ENCODE results near the gene UGT2B17. TPM values are rescaled to one million over a fixed set of nuclear protein-coding genes. Genes with fewer than 3 reads are reported as not detected.
"Not testable (repeated sequence)": the region's sequence is repeated elsewhere in the genome, so short reads cannot be mapped to it uniquely, and the experiment has no call there.

UGT2B17 gene
- total and polyA plus RNA-seq, 4 experiments from 2014 or later, result not detected

DNA sequence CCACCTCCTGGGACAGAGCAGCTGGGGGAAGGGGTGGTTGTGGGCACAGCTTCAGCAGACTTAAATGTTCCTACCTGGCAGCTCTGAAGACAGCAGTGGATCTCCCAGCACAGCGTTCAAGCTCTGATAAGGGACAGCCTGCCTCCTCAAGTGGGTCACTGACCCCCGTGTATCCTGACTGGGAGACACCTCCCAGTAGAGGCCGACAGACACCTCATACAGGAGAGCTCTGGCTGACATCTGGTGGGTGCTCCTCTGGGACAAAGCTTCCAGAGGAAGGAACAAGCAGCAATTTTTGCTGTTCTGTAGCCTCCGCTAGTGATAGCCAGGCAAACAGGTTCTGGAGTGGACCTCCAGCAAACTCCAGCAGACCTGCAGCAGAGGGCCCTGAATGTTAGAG, 72.7 kb downstream of the UGT2B17 start:
- H3K27ac ChIP-seq (ENCODE audit: low read depth, low read length); DNase-seq; H3K9me3 ChIP-seq (ENCODE audit: control insufficient read depth in 1 of 2, low read length in 2 of 2); H3K36me3 ChIP-seq (ENCODE audit: insufficient read depth, low read length); H3K27me3 ChIP-seq (ENCODE audit: insufficient read depth, low read length); H3K4me1 ChIP-seq (ENCODE audit: insufficient read depth, low read length); H3K4me3 ChIP-seq (ENCODE audit: low read length in 2 of 2); H3K36me3 Mint-ChIP-seq; H3K27me3 Mint-ChIP-seq; POLR2A ChIA-PET (ENCODE audit: partially characterized antibody); H3K27ac Mint-ChIP-seq; intact Hi-C loops (cut with micrococcal nuclease): not testable (repeated sequence)
- Mint-ChIP-seq H3K4me3 (peak overlapping the region in 1 of 8 donors; percentile 26), H3K4me1 (peaks cover 6 to 22% (median 17%) of the 10 kb centered on the region in 4 donors), H3K9me3 (peaks cover 0 to 13% (median 6%) of the 10 kb centered on the region in 8 donors)
- CTCF ChIA-PET (ENCODE audit: partially characterized antibody), result interaction anchor here (1.2 kb wide), 1 partner anchor 9 kb away, joined by 3 read pairs; no protein-coding TSS in a partner anchor

DNA sequence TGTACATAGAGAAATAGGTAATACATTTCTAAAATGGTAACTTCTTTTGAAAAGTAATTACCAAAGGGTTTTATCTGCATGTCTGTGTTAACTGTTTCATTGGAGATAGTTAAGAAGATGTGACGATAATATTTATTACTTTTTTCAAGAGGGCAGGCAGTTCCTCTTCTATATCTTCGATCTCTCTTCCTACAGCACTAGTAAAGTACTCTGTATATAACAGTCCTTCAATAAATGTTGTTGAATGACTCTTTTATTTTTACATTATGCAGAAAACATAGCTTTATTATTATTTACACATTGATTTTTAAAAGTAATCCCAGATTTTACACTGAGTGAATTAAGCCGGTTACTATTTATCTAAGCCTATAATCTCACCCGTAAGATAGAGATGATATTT, 77.1 kb downstream of the UGT2B17 start:
- H3K27ac Mint-ChIP-seq, result no peak overlapping the region
- intact Hi-C loops (cut with micrococcal nuclease), result loop anchor here (2.0 to 10.0 kb wide), 4 partner anchors 526 to 1383 kb away; no protein-coding TSS in a partner anchor

DNA sequence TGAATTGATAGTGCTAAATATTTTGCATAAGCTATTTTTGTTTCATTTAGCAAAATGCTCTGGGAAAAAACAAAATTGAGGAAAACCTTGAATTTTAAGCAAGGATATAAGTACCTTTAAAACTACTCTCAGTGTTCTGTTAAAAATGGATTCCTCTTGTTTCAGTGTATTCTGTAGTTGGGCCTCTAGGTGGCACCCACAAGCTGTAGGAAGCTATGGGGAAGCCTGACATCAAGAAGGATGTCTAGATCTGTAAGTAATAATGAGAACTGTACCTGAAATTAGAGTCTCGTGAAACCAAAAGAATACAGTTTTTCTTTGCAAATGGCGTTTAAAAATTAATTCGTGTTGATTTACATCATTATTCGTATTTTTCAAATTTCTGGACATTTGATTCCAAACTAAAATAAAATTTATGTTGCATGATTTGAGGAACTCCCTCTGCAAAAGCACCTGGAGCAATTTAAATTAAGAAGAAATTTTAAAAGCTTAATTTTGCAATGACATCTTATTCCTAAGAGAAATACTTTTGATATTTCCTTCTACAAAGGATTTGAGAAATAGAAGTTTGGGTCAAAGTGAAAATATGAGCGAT, 77.6 kb downstream of the UGT2B17 start:
- ChIA-PET CTCF (ENCODE audit: partially characterized antibody) (interaction anchor here (0.6 to 1.5 kb wide), 11 partner anchors 9 to 1254 kb away, joined by 3 to 8 read pairs (median 4); partner anchors contain the start of gene UGT2B15), POLR2A (ENCODE audit: partially characterized antibody) (no interaction called here)
- no peaks in the 10 kb centered on the region for H3K27me3 ChIP-seq (ENCODE audit: insufficient read depth, low read length)
- no peak overlapping the region for H3K27ac ChIP-seq (ENCODE audit: low read depth, low read length)
- peak; percentile 49 to 64 (median 53) for DNase-seq
- no peaks in the 10 kb centered on the region for H3K9me3 Mint-ChIP-seq
- H3K4me3 Mint-ChIP-seq, result no peak overlapping the region
- peaks cover 4 to 9% (median 5%) of the 10 kb centered on the region in 4 donors for H3K4me1 Mint-ChIP-seq
- H3K4me3 ChIP-seq (ENCODE audit: low read length in 2 of 2), result no peak overlapping the region
- no peaks in the 10 kb centered on the region for H3K36me3 ChIP-seq (ENCODE audit: insufficient read depth, low read length)
- no peaks in the 10 kb centered on the region for H3K9me3 ChIP-seq (ENCODE audit: control insufficient read depth in 1 of 2, low read length in 2 of 2)
- no peak overlapping the region for H3K27ac Mint-ChIP-seq
- intact Hi-C loops (cut with micrococcal nuclease), result loop anchor here (1.0 to 10.0 kb wide), 5 partner anchors 226 to 1384 kb away; no protein-coding TSS in a partner anchor
- no peaks in the 10 kb centered on the region for H3K36me3 Mint-ChIP-seq
- H3K4me1 ChIP-seq (ENCODE audit: insufficient read depth, low read length), result no peaks in the 10 kb centered on the region
- H3K27me3 Mint-ChIP-seq, result no peaks in the 10 kb centered on the region

More for the DNA sequence above, 77.1 kb downstream of the UGT2B17 start:
- Histone ChIP-seq H3K36me3 (ENCODE audit: insufficient read depth, low read length) (no peaks in the 10 kb centered on the region), H3K27ac (ENCODE audit: low read depth, low read length) (no peak overlapping the region), H3K9me3 (ENCODE audit: control insufficient read depth in 1 of 2, low read length in 2 of 2) (no peaks in the 10 kb centered on the region), H3K27me3 (ENCODE audit: insufficient read depth, low read length) (no peaks in the 10 kb centered on the region), H3K4me3 (ENCODE audit: low read length in 2 of 2) (no peak overlapping the region), H3K4me1 (ENCODE audit: insufficient read depth, low read length) (no peaks in the 10 kb centered on the region)
- peaks cover 0 to 5% (median under 1%) of the 10 kb centered on the region in 8 donors for H3K9me3 Mint-ChIP-seq
- POLR2A ChIA-PET (ENCODE audit: partially characterized antibody), result no interaction called here
- peaks cover 5 to 11% (median 7%) of the 10 kb centered on the region in 4 donors for H3K4me1 Mint-ChIP-seq
- no peaks in the 10 kb centered on the region for H3K36me3 Mint-ChIP-seq
- CTCF ChIA-PET (ENCODE audit: partially characterized antibody), result interaction anchor here (0.6 to 1.5 kb wide), 10 partner anchors 10 to 1254 kb away, joined by 3 to 8 read pairs (median 4); partner anchors contain the start of gene UGT2B15
- H3K4me3 Mint-ChIP-seq, result no peak overlapping the region
- no peak for DNase-seq
- H3K27me3 Mint-ChIP-seq, result no peaks in the 10 kb centered on the region

DNA sequence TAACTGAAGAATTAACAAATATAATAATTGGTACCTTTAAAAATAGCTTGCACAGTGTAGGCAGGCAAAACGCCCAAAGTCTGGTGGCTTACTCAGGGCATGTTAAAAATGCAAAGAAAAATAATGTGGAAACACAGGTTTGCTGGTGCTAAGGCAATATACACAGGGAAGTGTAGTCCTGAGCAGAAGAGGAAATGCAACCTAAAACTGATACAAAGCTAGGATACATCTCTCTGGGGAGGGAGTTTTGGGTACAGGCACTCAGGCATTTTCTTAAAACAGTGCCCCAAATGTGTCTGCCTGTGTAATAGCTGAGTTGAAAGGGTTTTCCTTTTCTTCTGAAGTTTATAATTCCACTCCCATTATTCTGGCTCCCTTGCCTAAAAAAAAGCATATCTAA, 81.4 kb downstream of the UGT2B17 start:
- no peak for DNase-seq
- intact Hi-C loops (cut with micrococcal nuclease), result loop anchor here (5.0 to 10.0 kb wide), 3 partner anchors 530 to 1388 kb away; no protein-coding TSS in a partner anchor
- Mint-ChIP-seq H3K4me3 (no peak overlapping the region), H3K27ac (no peak overlapping the region), H3K27me3 (peaks cover 0 to 2% of the 10 kb centered on the region in 2 donors), H3K9me3 (no peaks in the 10 kb centered on the region), H3K36me3 (no peaks in the 10 kb centered on the region), H3K4me1 (peaks cover 4 to 9% (median 5%) of the 10 kb centered on the region in 4 donors)
- Histone ChIP-seq H3K27ac (ENCODE audit: low read depth, low read length) (no peak overlapping the region), H3K4me1 (ENCODE audit: insufficient read depth, low read length) (no peaks in the 10 kb centered on the region), H3K4me3 (ENCODE audit: low read length in 2 of 2) (no peak overlapping the region), H3K36me3 (ENCODE audit: insufficient read depth, low read length) (no peaks in the 10 kb centered on the region), H3K9me3 (ENCODE audit: control insufficient read depth in 1 of 2, low read length in 2 of 2) (no peaks in the 10 kb centered on the region), H3K27me3 (ENCODE audit: insufficient read depth, low read length) (no peaks in the 10 kb centered on the region)
- POLR2A ChIA-PET (ENCODE audit: partially characterized antibody), result no interaction called here
- CTCF ChIA-PET (ENCODE audit: partially characterized antibody), result interaction anchor here (0.9 to 1.4 kb wide), 3 partner anchors 9 to 53 kb away, joined by 3 to 4 read pairs (median 3); no protein-coding TSS in a partner anchor

DNA sequence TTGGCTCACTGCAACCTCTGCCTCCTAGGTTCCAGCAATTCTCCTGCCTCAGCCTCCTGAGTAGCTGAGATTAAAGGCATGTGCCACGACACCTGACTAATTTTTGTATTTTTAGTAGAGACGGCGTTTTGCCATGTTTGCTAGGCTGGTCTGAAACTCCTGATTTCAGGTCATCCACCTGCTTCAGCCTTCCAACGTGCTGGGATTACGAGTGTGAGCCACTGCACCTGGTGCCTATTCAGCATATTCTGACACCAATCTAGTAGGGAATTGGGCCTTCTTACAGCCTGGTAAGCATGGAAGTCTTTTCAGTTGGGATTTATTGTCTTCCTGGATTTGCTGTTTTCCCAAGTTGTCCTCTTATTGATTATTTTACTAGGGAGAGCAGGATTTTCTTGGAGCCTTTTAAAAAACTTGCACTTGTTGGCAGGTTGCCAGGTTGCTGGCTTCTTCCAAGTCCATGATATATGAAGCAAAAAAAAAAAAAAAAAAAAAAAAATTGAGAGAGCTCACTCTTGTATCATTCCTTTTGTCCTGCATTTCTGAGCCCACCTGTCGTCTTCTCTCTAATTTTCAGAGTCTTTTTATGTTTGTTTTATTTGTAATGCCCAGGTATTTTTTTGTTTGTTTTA, 85.2 kb downstream of the UGT2B17 start:
- Mint-ChIP-seq H3K4me1 (peaks cover 2 to 9% (median 4%) of the 10 kb centered on the region in 4 donors), H3K27ac (no peak overlapping the region), H3K36me3 (no peaks in the 10 kb centered on the region), H3K27me3 (peaks cover 2% of the 10 kb centered on the region in 2 donors), H3K4me3 (no peak overlapping the region), H3K9me3 (no peaks in the 10 kb centered on the region)
- DNase-seq, result no peak
- Histone ChIP-seq H3K27ac (ENCODE audit: low read depth, low read length) (no peak overlapping the region), H3K4me3 (ENCODE audit: low read length in 2 of 2) (no peak overlapping the region), H3K36me3 (ENCODE audit: insufficient read depth, low read length) (no peaks in the 10 kb centered on the region), H3K27me3 (ENCODE audit: insufficient read depth, low read length) (no peaks in the 10 kb centered on the region), H3K9me3 (ENCODE audit: control insufficient read depth in 1 of 2, low read length in 2 of 2) (no peaks in the 10 kb centered on the region), H3K4me1 (ENCODE audit: insufficient read depth, low read length) (no peaks in the 10 kb centered on the region)
- POLR2A ChIA-PET (ENCODE audit: partially characterized antibody), result no interaction called here
- intact Hi-C loops (cut with micrococcal nuclease), result loop anchor here (10.0 kb wide), 1 partner anchor 534 kb away; no protein-coding TSS in a partner anchor
- CTCF ChIA-PET (ENCODE audit: partially characterized antibody), result interaction anchor here (0.6 kb wide), 1 partner anchor 344 kb away, joined by 3 read pairs; no protein-coding TSS in a partner anchor

DNA sequence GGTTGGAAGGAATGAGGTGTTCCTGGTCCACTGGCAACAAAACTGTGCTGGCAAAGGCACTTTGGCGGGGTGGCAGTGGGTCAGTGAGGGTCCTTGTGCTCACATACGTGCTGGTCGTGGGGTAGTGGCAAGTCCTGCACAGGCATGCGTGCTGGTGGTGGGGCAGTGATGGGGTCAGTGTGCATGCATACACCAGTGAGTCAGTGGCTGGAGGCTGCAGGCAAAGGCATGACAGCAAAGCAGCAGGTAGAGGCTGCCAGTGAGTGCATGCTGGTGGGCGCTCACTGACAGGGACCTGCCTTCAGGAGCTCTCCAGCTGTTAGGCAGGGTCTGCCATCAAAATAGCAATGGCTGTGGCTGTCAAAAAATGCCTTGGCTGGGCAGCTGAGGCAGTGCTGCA, 86.8 kb downstream of the UGT2B17 start:
- ChIA-PET POLR2A (ENCODE audit: partially characterized antibody) (no interaction called here), CTCF (ENCODE audit: partially characterized antibody) (interaction anchor here (1.6 kb wide), 1 partner anchor 9 kb away, joined by 8 read pairs; no protein-coding TSS in a partner anchor)
- Histone ChIP-seq H3K9me3 (ENCODE audit: control insufficient read depth in 1 of 2, low read length in 2 of 2) (no peaks in the 10 kb centered on the region), H3K4me3 (ENCODE audit: low read length in 2 of 2) (no peak overlapping the region), H3K27ac (ENCODE audit: low read depth, low read length) (no peak overlapping the region), H3K36me3 (ENCODE audit: insufficient read depth, low read length) (no peaks in the 10 kb centered on the region), H3K4me1 (ENCODE audit: insufficient read depth, low read length) (no peaks in the 10 kb centered on the region), H3K27me3 (ENCODE audit: insufficient read depth, low read length) (no peaks in the 10 kb centered on the region)
- DNase-seq, result no peak
- H3K9me3 Mint-ChIP-seq, result peaks cover 0 to 3% (median 0%) of the 10 kb centered on the region in 8 donors
- H3K27me3 Mint-ChIP-seq, result peaks cover 2% of the 10 kb centered on the region in 2 donors
- H3K4me3 Mint-ChIP-seq, result no peak overlapping the region
- H3K4me1 Mint-ChIP-seq, result peaks cover 2% of the 10 kb centered on the region in 4 donors
- no peak overlapping the region for H3K27ac Mint-ChIP-seq
- intact Hi-C loops (cut with micrococcal nuclease), result no loop called here
- no peaks in the 10 kb centered on the region for H3K36me3 Mint-ChIP-seq
